ENCODE measurements around the gene SPTBN4.
"Not testable (repeated sequence)": the region's sequence is repeated elsewhere in the genome, so short reads cannot be mapped to it uniquely, and the experiment has no call there.

SPTBN4 gene

DNA sequence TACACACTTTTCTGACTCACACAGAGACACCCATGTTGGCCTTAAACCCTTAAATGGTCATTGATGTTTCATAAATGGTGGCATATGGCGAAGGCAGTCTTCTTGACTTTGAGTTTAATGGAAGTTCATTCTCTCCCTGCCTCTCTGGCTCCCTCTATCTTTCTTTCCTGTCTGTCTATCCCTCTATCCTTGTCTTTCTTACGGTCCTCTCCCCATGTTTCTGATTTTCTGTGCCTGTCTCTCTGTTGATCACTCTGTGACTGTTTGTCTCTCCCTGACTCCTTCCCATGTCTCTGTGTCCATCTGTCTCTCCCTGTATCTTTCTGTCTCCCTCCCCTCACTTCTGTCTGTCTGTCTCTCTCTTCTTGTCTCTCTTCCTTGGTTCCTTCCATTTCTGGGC, 66.7 kb downstream of the SPTBN4 start:
- DNase-seq: no peak

DNA sequence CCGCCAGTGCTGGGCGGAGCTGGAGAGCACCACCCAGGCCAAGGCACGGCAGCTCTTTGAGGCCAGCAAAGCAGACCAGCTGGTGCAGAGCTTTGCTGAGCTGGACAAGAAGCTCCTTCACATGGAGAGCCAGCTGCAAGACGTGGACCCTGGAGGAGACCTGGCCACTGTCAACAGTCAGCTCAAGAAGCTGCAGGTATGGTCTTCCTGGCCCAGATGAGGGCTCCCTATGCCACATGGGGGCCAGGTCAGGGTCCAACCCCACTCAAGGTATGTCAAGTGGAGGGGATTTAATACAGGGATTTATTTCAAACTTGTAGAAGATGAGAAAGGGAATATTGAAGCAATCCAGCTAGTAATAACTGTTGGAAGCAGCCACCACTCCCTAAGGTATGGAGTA, 67.3 kb downstream of the SPTBN4 start:
- no peak for DNase-seq

DNA sequence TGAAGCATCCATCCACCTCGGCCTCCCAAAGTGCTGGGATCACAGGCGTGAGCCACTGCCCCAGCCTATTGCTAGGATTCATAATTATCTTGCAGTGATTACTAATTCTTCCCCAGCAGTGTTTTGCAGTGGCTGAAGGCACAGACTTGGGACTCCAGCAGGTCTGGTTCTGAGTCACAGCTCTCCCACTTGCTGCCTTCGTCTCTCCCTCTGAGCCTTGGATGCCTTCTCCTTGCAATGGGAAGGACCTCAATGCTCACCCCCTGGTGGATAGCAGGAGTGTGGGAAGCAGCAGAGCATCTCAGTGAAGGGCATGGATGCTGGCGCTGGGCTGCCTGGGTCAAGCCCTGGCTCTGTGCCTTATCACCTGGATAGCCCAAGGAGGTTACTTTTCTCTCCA, 72.3 kb downstream of the SPTBN4 start:
- DNase-seq: no peak

DNA sequence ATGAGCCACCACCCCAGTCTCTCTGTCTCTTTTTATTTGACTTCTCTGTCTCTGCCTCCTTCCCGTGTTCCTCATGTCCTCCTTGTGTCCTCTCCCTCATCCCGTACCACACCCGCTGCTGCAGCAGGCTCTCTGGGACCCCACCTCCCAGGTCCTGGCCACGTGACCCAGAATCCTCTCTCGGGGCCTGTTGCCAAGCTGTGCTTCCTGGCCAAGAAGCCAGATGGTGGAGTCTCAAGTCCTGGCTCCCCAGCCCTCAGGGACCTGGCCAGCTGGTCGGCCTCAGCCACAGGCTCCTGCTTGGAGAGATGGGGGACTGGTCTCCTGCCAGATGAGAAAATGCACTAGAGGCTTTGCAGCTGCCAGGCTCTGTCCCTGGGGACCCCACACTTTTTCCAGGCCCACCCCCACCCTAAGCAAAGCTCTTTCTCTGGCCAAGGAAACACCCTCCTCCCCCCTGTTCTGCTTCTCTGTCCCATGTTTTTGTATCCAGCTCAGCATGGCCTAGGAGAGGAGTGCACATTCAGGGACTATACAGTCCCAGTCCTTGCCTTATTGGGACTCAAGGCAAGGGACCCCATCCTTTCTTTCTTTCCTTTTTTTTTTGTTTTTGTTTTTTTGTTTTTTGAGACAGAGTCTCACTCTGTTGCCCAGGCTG, 75.5 kb downstream of the SPTBN4 start:
- DNase-seq: no peak

DNA sequence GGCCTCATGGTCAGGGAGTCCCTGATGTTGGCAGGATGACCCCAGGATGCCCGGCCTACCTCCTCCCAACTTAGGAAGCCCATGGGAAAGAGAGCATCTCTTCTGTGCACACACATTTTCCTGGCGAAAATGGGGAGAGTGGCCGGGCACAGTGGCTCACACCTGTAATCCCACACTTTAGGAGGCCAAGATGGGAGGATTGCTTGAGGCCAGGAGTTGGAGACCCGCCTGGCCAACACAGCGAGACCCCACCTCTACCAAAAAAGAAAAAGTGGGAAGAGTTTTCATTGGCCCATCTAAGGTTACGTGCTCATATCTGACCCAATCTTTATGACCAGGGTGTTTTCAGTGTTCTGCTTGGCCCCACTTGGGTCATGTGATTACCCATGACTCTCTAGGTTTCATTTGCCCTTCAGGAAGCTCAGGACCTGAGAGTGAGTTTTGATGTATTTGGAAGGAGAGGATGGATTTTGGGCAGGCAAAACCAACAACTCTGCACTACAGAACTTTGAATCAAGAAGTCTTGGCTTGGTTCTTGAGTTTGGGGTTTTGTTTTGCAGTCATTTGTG, 76.3 kb downstream of the SPTBN4 start:
- no peak for DNase-seq

DNA sequence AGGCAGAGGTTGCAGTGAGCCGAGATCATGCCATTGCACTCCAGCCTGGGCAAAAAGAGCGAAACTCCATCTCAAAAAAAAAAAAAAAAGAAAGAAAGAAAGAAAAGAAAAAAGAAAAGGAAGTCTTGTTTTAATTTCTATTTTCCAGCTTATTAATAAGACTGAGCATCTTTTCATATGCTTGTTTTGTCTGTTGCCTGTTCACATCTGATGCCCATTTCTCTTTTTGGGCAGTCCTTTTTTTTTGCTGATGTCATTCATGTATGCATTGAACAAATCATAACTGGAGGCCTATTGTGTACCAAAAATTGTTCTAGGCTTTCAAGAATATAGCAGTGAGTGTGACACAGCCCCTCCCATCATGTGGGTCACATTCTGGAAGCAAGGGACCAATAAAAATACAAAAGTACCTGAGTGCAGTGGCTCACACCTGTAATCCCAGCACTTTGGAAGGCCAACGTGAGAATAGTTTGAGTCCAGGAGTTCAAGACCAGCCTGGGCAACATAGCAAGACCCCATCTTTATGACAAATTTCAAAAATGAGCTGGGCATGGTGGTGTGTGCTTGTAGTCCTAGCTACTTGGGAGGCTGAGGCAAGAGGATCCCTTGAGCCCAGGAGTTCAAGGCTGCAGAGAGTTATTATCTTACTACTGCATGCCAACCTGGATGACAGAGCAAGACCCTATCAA, 79.5 kb downstream of the SPTBN4 start:
- DNase-seq: not testable (repeated sequence)

DNA sequence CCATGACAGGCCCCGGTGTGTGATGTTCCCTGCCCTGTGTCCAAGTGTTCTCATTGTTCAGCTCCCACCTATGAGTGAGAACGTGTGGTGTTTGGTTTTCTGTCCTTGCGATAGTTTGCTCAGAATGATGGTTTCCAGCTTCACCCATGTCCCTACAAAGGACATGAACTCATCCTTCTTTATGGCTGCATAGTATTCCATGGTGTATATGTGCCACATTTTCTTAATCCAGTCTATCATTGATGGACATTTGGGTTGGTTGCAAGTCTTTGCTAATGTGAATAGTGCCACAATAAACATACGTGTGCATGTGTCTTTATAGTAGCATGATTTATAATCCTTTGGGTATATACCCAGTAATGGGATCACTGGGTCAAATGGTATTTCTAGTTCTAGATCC, 80.4 kb downstream of the SPTBN4 start:
- not testable (repeated sequence) for DNase-seq

DNA sequence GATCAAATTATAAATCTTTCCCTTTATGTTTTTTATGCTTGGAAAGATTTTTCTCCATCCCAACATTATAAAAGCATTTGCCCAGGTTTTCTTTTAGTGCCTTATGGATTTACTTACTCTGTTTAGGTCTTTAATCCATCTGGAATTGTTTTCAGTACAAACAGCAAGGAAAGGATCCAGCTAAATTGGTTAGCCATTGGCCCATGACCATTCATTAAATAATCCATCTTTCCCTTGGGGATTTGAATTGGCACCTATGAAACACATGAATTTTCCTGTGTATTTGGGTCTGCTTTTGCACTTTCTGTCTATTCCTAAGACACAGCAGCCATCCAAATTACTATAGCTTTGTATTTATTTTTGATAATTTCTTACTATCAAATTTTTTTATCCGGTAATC, 81.0 kb downstream of the SPTBN4 start:
- no peak for DNase-seq

DNA sequence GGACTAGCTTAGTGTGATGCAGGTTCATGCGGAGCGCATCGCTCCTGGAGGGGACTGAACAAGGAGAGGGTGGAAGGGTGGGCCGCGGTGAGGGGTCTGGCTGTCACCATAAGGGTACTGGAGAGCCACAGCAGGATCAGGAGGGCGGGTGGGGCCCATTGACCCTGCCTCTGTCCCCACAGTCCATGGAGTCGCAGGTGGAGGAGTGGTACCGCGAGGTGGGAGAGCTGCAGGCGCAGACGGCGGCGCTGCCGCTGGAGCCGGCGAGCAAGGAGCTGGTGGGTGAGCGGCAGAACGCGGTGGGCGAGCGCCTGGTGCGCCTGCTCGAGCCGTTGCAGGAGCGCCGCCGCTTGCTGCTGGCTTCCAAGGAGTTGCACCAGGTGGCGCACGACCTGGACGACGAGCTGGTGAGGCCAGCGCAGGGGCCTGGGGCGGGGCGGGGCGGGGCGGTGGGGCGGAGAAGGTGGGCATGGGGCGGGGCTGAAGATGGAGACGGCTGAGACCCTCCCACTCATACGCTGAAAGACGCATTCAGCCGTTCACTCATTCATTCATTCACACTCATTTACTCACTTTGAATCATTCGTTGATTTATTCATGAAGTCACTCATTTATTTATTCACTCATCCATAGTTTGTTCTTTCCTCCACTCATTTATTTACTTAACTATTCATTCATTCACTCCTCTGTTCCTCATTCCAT, 82.4 kb downstream of the SPTBN4 start:
- DNase-seq: peak; percentile 24 to 68 (median 44)

DNA sequence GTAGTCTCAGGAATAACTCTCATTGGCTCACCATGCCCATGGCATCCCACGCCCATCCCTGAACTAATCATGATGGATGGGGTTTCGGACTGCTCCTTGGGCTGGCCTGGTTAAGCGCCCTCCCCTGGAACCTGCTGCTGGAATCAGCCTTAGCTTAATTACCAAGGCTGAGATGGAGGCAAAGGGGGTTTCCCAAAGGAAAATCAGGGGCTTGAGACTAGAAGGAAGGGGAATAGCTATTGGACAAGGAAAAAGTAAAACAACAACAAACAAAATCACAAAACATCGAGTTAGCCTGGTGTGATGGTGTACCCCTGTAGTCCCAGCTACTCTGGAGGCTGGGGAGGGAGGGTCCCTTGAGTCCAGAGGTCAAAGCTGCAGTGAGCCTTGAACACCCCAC, 84.2 kb downstream of the SPTBN4 start:
- no peak for DNase-seq

DNA sequence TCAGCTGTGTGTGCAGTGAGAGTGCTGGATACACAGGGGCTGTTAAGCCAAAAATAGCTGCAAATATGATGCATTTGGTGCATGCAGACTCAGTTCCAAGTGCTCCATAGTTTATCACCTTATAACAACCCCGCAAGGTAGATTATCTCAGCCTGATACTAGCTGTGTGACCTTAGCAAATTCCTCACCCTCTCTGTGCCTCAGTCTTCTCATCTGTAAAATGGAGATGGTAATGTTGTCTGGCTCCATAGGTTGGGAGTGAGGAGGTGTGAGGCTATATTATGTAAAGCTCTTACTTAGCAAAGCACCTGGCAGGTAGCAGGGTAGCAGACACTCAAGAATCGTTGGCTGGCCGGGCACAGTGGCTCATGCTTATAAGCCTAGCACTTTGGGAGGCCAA, 86.0 kb downstream of the SPTBN4 start:
- no peak for DNase-seq

DNA sequence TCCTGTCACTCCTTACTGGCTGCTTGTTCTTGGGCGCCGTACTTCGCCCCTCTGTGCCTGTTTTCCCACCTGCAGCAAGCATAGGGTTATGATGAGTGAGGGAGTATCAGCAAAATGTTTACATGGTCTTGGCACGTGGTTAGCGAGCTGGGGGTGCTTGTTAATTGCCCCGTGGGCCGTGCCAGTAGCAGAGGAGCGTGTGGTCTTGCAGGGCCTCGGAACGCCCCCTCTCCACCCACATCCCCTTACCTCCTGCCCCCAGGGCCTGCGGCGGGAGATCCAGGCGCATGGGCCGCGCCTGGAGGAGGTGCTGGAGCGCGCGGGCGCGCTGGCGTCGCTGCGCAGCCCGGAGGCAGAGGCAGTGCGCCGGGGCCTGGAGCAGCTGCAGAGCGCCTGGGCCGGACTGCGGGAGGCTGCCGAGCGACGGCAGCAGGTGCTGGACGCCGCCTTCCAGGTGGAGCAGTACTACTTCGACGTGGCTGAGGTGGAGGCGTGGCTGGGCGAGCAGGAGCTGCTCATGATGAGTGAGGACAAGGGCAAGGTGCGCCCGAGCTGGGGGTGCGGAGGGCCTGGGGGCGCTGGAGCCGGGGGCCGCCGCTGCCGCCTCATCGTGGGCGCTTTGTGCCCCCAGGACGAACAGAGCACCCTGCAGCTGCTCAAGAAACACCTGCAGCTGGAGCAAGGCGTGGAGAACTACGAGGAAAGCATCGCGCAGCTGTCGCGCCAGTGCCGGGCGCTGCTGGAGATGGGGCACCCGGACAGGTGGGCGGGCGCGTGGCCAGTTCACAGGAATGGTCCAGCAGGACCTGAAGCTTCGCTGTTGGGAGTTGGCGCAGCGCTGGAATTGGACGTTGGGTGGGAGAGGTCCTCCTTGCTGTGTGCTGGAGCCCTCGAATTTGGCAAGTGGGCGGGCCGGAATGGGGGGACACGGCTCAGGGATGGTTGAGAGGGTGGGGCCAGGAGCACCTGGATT, 87.4 kb downstream of the SPTBN4 start:
- DNase-seq: no peak

DNA sequence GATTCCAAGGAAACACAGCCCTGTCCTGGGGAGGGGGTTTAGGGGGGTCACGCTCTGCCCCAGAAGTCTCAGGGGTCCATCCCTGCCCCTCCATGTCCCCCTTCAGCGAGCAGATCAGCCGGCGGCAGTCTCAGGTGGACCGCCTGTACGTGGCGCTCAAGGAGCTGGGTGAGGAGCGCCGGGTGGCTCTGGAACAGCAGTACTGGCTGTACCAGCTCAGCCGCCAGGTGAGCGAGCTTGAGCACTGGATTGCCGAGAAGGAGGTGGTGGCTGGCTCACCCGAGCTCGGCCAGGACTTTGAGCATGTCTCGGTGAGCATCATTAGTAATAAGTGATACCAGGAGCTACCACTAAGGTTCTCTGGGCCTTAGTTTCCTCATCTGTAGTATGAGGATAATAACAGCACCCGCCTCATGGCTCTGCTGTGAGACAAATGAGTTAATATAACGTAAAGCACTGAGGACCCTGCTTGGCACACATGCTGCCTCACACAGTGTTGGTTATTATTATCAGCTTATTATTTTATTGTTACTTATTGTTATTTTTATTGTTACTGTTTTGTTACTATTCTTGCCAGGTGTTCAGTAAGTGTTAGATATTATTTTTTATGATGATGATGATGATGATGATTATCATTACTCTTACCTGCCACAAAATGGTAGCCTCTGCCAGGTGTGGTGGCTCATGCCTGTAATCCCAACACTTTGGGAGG, 89.3 kb downstream of the SPTBN4 start:
- no peak for DNase-seq

DNA sequence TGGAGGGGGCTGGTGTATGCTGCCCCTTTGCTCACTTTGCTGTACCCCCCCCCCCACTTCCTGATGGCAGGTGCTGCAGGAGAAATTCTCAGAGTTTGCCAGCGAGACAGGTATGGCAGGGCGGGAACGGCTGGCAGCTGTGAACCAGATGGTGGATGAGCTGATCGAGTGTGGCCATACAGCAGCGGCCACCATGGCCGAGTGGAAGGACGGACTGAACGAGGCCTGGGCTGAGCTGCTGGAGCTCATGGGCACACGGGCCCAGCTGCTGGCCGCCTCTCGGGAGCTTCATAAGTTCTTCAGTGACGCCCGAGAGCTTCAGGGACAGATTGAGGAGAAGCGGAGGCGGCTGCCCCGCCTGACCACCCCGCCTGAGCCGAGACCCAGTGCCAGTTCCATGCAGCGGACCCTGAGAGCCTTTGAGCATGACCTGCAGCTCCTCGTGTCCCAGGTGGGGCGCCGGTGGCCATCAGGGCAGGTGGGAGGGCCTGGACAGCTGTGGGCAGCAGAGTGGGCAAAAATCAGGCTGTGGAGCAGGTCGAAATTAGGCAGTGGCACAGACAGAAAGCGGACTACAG, 90.2 kb downstream of the SPTBN4 start:
- DNase-seq: no peak

DNA sequence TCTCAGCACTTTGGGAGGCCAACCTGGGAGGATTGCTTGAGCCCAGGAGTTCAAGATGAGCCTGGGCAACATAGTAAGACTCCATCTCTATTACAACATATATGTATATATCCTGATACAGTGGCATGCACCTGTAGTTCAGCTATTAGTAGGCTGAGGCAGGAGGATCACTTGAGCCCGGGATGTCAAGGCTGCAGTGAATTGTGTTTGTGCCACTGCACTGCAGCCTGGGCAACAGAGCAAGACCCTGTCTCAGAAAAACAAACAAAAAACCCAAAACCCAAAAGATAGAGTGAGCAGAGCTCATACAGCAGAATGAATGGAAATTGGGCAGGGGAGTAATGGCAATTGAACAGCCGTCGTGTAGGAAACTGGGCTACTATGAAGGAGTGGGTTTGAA, 92.6 kb downstream of the SPTBN4 start:
- no peak for DNase-seq

DNA sequence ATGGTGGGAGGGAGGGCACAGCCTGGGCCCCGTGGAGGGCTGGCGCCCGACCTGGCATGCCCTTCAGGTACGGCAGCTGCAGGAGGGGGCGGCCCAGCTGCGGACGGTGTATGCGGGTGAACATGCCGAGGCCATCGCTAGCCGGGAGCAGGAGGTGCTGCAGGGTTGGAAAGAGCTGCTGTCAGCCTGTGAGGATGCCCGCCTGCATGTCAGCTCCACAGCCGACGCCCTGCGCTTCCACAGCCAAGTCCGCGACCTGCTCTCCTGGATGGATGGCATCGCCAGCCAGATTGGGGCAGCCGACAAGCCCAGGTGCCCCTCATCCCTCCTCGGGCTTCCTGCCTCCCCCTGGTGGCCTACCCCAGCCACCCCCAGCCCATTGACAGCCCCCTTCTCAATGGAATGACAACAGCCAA, 93.3 kb downstream of the SPTBN4 start:
- DNase-seq: no peak

DNA sequence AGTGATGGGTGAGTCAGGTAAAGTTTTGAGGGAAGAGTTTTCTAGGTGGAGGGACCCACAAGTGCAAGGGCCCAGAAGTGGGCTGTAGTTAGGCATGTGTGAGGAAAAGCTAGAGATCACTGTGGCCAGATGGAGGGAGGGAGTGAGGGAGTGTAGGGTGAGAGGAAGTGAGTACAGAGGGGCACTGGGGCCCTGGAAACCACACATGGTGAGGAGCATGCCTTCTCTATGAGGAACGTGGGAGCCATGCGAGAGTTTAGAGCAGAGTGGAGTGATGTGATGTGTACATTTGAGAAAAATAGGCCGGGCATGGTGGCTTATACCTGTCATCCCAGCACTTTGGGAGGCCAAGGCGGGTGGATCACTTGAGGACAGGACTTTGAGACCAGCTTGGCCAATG, 95.1 kb downstream of the SPTBN4 start:
- no peak for DNase-seq

DNA sequence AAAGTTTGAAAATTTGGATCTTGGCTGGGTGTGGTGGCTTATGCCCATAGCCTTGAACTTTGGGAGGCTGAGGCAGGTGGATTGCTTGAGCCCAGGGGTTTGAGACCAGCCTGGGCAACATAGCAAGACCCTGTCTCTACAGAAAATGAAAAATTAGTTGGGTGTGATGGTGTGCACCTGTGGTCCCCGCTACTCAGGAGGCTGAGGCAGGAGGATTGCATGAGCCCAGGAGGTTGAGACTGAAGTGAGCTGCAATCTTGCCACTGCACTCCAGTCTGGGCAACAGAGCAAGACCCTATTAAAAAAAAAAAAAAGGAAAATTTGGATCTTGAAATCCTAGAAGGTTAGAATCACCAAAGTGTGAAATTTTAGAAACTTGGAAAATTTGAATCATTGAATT, 97.7 kb downstream of the SPTBN4 start:
- not testable (repeated sequence) for DNase-seq

DNA sequence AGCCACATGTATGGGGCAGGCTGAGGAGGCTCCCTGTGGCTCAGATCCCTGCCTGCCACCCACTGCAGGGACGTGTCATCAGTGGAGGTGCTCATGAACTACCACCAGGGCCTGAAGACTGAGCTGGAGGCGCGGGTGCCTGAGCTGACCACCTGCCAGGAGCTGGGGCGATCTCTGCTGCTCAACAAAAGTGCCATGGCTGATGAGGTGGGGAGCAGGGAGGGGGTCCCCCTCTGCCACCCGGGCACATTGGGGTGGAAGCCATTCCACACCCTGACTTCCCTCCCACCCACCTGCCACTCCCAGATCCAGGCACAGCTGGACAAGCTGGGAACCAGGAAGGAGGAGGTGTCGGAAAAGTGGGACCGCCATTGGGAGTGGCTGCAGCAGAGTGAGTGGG, 98.6 kb downstream of the SPTBN4 start:
- no peak for DNase-seq

DNA sequence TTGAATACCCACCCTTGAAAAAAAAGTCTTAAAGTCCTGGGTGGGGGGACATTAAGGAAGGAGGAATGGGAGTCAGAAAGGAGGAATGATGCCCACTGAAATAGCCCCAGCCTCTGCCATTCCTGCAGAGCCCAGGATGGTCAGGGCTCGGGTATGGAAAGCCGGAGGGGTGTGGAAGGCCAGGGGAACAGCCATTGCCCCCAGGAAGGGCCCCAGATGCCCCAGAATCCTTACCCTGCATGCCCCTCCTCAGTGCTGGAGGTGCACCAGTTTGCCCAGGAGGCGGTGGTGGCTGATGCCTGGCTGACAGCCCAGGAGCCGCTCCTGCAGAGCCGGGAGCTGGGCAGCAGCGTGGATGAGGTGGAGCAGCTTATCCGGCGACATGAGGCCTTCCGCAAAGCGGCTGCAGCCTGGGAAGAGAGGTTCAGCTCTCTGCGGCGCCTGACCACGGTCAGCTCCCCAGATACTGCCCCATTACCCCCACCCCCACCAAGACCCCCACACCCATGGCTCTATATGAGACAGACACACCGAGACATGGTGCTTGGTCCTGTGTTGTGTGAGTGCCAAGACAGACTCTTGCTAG, 99.2 kb downstream of the SPTBN4 start:
- DNase-seq: no peak

DNA sequence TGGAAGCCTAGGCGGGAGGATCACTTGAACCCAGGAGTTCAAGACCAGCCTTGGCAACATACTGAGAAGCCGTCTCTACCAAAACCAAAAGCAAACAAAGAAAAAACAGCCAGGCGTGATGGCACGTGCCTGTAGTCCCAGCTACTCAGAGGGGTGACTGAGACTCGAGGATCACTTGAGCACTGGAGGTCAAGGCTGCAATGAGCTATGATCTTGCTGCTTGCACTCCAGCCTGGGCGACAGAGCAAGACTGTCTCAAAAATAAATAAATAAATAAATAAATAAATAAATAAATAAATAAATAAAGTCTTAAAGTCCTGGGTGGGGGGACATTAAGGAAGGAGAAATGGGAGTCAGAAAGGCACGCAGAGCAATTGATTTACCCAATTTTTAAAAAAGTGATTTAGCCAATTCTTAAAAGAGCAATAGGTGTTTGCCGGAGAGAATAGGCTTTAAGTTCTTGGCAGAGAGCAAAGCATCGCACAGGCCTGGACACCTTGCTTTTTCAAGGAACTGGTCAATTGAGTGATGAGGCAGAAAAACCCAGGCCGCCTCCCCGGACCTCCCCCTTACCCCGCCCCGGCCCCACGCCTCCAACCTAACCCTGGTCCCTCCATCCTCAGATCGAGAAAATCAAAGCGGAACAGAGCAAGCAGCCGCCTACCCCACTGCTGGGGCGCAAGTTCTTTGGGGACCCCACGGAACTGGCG, 100.4 kb downstream of the SPTBN4 start:
- DNase-seq: no peak

Data from activated naive CD4-positive, alpha-beta T cell (primary cell).